NCI-H1417 treated with DMSO at 0.1 percent for 48 hours (cell line): Measurements from ENCODE around the gene BCAS4.
"Not testable (repeated sequence)": the region's sequence is repeated elsewhere in the genome, so short reads cannot be mapped to it uniquely, and the experiment has no call there.

Experiments
- DNase-seq: peaks from one replicate; lab custom pipeline; 2025; lab: John Stamatoyannopoulos, UW

BCAS4 gene

DNA sequence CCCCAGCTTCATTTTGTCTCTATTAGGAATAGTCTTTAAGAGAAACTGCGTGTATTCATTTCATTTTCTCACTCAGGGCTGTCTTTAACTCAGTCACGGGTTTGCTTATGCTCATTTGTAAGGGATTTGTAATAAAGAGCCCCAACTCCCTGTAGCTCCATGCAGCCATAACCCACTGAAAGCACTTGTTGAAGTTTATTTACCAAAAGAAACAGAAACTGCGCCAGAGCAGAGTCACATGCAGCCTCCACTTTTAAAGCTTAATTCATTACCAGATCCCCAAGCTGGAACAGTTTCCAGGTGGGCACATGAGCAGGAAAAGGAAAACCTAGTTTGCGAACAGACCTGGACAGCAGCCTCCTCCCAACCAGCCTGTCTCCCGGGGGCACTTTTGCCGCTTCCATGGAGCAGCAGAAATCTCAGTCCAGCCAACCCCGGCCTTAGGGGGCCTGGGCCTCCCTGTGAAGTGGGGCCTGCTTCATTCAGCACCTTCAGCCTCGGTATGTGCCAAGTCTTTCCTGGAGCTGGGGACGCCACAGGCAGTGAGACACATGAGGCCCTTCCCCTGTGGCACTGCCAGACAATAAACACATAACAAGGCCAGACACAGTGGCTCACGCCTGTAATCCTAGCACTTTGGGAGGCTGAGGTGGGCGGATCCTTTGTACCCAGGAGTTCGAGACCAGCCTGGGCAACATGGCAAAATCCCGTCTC lies 4.5 kb downstream of the BCAS4 start:
- DNase-seq, result no peak

DNA sequence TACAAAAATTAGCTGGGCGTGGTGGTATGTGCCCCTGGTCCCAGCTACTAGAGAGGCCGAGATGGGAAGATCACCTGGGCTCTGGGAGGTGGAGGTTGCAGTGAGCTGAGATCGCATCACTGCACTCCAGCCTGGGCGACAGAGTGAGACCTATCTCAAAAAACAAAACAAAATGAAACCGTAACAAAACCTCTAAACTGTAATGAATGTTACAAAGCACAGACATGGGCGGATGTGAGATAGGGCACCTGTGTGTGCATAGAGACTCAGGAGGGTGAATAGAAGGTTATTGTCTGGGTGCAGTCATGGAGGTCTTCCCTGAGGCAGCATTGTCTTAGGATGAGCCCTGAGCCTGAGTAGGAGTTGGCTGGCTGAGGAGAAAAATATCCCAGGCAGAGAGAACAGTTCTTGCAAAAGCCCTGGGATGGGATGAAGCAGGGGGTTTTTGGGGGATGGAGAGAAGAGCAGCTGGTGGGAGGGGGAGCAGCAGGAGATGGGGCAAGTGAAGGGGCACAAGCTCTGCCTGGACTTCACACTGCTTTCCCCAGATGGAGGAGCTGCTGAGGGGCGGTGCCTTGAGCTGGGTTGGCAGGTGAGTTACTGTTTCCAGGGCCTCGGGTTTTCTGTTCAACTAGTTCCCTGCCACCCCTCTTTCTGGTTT lies 5.2 kb downstream of the BCAS4 start:
- no peak for DNase-seq

DNA sequence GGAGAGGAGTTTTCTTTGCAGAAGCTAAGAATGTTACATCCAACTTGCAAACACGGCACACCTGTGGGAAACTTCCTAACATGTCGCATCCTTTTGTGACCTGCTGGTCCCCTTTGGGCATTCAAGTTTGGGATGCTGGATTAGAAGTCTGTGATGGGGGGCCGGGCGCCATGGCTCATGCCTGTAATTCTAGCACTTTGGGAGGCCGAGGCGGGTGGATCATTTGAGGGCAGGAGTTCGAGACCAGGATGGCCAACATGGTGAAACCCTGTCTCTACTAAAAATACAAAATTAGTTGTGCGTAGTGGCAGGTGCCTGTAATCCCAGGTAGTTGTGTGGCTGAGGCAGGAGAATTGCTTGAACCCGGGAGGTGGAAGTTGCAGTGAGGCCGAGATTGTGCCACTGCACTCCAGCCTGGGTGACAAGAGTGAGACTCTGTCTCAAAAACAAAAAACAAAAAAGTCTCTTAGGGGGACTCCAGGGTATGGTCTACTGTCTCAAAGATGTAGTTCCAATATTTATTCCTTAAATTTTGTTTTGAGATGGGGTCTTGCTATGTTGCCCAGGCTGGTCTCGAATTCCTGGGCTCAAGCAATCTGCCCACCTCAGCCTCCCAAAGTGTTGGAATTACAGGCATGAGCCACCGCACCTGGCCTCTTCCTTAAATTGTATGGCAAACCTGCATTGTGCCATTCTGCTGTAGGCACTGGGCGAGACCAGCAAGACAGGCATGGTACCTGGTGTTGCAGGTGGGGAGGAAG lies 6.3 kb downstream of the BCAS4 start:
- DNase-seq, result not testable (repeated sequence)

DNA sequence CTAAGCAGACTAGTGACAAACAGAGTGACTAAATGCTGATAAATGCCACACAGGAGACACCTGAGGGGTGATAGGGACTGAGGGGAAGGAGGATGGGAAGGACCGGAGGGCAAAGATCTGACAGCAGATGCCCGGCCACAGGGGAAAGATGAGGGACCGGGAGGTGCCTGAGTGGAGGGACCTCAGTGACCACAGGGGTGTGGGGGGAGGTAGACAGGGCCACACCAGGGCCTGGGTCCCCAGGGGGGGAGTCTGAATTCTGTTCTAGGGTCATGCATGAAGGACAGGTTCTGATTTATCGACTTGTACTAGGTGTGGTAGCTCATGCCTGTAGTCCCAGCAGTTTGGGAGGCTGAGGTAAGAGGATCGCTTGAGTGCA lies 6.9 kb downstream of the BCAS4 start:
- DNase-seq, result no peak

DNA sequence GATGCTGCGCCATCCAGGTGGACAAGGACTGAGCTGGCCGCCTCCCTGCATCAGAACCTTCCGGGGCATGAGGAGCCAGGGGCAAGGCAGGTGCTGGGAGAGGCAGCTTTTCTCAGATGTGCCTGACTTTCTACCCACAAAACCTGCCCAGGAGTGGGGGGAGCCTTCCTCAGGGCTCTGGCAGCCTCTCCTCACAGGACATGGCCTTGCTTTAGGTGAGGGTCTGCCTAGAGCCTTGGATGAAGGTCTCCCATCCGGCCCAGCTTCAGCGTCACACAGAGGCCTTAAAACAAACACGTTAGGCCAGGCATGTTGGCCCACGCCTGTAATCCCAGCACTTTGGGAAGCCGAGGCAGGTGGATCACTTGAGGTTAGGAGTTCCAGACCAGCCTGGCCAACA lies 7.4 kb downstream of the BCAS4 start:
- DNase-seq, result no peak

DNA sequence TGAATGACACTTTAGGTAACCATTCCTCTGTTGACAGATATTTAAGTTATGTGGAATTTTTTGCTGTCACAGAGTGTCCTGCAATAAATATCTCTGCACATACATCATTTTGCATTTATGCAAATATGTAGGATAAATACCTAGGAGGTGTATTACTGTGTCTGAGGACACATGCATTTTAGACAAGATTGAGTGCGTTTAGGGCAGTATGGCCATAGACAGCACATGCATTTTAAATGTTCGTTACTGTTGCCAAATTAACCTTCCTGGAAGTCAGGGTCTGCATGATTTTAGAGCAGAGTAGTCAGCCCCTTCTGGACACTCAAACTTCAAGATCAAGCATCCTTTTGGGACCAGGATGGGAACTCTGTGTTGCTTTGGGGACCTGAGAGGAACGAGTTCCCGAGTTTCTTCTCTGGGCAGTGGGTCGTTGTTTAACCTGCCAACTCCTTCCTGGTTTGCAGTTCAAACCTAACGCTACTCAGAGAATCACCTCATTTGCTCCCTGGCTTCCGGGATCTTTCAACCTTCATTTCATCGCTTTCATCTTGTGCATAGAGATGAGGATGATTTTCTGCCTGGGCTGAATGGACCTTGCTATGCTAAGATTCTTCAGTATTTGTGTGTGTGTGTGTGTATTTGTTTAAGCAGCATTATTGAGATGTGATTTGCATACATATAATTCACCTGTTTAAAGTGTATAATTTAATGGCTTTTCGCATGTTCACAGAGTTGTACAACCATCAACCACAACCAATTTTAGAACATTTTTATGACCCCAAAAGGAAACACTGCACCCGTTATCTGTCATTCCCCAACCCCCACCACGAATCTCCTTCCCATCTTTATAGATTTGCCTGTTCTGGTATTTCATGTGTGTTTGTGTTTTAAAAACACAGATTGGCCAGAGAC lies 9.8 kb downstream of the BCAS4 start:
- no peak for DNase-seq

DNA sequence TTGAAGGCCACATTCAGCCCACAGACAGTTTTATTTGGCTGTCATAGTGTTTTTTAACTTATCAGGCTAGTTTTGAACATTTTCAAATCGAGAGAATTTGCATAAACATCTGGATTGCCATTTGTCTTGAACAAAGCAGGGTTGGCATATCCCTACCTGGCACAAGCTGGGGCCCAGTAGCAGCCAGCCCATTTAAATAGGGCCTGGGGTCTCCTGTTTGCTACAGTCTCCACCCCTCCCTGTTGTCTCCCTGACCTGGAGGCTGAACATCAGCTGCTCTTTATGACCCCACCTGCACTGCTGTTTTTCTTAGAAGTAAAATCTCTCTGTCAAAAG lies 10.5 kb downstream of the BCAS4 start:
- no peak for DNase-seq

DNA sequence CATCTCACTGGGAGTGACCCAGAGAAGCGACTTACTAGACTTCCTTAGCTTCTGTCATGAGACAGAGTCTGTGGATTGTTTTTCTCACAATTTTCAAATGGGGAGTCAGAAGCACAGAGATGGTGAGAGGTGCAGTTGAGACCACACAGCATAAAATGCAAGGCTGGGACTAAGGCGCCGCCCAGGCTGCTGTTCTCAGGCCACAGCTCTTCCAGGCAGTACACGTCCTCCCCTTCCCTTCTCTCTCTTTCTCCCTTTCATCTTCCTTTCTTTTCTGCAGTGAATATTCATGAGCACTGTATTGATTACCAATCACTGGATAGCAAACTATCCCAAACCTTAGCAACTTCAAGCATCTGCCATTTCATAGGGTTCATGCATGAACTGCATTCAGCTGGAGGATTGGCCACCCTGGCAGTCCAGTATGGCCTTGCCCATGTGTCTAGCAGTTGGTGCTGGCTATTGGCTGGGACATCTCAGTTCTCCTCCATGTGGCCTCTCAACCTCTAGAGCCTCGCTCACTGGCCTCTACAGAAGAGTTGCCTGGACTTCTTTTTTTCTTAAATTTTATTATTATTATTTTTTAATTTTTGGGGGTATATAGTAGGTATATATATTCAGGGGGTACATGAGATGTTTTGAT lies 11.4 kb downstream of the BCAS4 start:
- no peak for DNase-seq

DNA sequence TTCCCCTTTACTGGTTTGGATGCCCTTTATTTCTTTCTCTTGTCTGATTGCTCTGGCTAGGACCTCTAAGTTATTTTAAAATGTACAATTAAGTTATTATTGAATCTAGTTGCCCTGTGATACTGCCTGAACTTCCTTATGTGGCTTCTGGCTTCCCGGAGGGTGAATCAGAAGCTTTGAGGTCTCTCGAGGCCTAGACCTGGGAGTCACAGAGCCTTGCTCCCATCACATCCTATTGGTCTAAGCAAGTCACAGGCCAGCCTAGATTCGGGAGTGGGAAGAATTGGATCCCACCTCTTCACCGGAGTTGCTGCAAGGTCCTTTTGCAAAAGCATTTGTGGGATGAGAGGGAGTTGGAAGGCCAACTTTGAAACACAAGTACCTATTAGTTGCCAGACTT lies 15.2 kb downstream of the BCAS4 start:
- DNase-seq, result no peak

DNA sequence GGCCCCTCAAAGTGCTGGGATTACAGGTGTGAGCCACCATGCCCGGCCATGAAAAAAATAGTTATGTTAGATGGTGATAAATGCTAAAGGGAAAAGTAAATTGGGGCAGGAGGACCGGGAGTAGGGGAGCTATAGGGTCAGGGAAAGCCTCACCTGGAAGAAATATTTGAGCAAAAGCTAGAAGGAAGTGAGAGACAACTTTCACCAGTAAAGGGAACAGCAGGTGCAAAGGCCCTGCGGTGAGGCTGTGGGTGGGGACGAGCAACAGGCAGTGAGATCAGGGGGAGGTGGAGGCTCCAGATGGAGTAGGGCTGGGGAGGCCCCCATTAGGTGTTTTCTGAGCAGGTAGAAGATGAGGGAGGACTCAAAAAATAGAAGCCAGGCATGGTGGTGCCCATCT lies 16.0 kb downstream of the BCAS4 start:
- no peak for DNase-seq

DNA sequence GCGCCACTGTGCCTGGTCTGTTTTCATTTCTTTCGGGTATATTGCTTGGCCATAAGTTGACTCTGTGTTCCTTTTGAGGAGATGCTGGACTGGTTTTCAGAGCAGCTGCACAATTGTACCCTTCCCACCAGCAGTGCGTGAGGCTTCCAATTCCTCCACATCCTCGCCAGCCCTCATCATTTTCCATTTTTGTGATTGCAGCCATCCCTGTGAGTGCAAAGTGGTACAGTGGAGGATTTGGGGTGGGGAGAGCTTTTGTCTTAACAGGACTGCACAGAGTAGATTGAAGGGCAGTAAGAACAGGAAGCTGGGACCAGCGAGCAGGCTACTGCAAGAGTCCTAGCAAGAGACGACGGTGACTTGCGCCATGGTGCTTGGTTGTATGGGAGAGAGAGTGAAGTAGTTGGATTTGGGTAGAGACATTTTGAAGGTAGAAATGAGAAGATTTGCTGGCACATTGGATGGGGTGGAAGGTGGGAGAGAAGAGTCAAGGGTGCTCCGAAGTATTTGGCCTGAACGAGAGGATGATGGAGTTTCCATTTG lies 18.3 kb downstream of the BCAS4 start:
- no peak for DNase-seq

DNA sequence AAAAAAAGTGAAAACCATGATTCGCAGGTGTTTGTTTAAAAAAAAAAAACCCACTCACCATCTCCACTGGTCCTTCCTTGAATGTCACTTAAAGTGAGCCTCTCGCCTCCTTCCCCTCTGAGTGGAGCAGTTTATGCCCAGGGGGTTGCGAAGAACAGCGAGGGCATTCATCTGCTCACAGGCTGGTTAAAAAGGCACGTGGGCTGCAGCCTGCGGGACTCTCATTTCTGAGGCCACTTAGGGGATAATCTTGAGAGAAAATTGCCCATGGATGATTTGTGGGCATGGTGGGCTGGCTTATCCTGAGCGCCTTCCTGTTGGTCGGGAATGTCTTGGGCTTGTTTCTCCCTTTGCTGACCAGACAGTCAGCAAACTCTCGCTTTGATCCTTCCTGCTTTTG lies 18.9 kb downstream of the BCAS4 start:
- DNase-seq, result no peak

DNA sequence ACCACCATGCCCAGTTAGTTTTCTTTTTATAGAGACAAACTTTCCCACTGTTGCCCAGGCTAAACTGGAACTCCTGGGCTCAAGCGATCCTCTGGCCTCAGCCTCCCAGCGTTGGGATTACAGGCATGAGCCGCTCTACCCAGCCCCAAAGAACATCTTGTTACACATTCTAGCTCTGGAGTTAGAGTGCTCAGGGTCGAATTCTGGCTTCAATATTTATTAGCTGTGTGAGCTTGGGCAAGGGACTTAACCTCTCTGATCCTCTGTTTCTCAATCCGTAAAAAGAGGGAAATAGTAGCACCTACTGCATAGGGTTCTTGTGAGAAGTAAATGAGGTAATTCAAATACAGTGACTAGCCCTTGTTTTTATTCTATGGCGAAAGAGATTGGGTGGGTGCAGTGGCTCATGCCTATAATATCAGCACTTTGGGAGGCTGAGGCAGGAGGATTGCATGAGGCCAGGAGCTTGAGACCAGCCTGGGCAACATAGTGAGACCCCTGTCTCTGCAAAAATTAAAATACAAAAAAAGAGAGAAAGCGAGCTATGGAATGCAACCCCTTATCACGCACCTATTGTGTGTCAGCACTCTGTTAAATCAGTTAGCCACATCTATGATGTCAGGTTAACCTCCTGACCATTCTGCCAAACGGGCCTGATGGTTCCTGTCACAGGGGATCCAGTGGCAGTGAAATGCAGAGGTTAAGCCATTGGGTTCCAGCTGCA lies 19.7 kb downstream of the BCAS4 start:
- DNase-seq, result no peak

DNA sequence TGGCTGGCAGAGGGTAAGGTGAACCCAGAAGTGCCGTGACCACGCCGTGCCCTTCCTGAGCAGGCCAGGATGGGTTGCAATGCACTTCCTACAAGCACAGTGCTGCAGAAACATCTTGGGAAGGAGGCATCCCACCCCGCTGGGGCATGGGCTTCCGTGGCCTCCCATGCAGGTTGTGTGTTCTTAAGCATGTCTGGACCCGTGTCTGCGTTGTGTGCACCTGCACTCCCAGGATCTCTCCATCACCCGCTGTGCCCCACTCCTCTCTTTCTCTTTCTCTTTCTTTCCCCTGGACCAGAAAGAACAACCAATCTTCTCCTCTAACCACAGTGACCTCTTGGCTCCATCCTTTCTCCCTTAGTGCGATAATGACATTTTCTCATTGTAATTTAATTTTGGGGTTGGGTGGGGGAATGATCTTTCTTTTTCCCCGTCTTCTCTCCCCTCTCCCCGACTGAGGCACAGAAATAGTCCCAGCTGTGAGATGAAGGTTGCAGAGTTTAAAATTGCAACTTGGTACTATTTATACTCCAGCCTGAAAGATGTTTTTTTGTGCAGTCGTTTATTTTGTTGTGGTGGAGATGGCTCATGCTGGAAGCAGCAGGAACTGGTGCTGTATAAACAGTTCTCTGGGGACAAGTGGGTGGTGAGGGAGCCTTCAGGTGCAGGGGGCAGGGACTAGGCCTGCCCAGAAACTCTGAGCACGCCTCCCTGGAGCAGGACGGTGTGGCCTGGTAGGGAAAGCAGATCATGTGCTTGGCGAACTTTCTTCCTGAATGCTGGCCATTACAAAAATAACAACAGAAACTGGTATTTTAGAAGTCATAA lies 20.5 kb downstream of the BCAS4 start:
- DNase-seq, result peak; percentile 15

DNA sequence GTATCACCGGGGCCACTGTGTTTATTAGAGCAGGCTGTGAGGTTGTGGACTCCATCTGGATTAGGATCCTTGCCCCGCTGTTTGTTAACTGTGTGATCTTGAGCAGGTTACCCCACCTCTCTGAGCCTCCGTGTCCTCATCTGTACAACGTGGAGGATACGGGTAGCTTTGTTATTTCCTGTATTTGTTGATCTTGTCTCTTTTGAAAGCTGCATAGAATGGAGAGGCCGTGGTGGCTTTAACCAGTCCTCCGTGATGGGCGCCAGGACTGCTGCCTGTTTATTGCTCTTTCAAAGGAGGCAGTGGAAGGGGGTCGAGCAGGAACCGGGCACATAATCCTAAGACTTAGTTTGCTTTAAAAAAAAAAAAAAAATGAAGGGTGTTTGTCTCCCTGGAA lies 22.9 kb downstream of the BCAS4 start:
- DNase-seq, result no peak

DNA sequence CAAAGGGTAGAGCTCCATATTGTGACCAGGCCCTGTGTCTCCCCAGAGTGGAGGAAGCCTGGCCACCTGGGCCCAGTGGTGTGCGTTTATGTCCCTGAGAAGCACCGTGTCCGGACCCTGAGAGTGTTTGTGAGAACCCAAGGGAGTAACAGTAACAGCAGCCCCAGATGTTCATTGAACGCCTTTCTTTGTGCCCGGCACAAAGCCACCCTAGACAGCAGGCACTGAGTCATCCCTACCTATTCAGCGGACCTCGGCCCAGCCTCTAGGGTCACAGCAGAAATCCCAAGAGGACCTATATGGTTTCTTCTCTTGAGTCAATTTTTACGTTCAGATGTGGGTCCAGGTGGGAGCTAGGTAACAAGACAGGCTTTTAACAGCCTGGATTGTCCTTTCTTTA lies 24.5 kb downstream of the BCAS4 start:
- no peak for DNase-seq

DNA sequence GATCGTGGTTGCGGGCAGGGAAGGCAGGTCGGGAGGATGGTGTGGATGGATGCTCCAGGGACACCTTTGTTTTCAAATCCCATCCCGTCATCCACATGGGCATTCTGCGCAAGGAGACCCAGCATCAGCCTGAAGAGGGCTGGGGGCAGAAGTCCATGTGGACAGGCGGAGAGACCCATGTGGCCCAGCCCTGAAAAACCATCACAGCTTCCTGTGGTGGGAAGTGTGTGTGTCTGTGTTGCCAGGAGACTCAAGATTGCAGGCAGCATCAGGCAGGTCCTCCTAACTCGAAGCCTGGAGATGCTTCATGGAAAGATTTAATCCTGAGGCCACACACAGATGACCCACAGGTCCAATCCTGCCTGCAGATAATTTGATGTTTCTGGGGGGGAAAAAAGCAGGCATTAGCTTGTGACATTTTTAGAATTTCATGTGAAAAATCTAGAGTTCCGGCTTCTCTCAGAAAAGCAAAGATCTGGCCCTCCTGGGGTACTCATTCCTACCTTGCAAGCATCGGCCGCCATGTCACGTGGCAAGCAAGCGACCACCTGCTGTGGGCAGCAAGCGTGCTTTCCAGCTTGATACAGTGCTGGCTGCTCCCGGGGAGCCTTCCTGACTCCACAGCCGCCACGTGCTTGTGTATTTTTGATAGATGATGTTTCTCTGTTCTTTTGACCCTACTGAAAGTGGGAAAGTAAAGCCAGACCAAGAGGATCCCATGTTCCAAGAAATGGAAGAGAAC lies 25.8 kb downstream of the BCAS4 start:
- DNase-seq, result no peak

DNA sequence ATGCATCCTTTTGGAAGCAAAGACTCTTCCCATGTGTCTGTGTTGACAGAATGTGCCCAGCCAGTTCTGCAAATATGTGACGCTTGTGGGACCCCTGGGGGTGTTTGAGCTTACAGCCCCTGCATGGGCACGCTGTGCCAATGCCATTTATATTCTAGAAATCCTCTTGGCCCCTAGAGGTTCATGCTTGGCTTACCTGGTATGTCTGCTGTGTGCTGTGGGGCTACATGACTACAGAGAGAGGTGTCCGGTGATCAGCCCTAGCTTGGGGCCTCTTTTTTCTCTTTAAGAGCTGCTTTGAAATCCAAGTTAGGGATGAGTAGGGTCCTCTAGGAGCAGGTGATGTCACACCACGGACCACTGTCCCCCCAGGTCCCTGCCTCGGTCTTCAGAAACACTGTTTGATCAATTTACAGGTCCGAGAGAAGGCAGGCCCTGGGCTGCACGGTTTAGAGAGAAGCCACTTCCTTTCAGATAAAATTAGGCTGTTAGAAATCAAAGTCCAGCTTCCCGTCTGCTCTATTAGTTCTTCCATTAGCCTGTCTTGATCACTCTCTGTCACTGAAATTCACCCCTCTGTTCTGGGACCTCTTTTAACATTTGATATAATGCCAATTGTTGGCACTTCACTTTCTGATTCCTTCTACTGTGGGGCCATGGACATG lies 26.5 kb downstream of the BCAS4 start:
- no peak for DNase-seq

DNA sequence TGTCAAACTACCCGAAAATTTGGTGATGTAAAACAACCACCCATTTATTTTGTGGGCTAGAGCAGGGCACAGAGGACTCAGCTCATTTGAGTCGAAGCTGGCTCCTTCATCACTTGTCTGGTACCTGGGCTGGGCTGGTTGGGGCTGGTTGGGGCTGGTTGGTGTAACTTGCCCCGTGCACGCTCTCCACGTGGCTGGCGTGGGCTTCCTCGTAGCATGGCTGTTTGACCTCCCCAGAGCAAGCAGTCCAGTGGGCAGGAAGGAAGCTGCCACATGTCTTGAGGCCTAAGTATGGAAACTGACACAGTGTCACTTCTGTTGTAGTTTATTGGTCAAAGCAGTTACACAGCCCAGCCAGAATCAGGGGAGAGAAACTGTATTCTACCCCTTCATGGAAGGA lies 27.1 kb downstream of the BCAS4 start:
- no peak for DNase-seq
